ENCODE results near the gene PTPRN2. TPM values are rescaled to one million over a fixed set of nuclear protein-coding genes. Genes with fewer than 3 reads are reported as not detected.

Gene PTPRN2
- total RNA-seq: 0.77 and 1.7 TPM in 2 replicates

DNA sequence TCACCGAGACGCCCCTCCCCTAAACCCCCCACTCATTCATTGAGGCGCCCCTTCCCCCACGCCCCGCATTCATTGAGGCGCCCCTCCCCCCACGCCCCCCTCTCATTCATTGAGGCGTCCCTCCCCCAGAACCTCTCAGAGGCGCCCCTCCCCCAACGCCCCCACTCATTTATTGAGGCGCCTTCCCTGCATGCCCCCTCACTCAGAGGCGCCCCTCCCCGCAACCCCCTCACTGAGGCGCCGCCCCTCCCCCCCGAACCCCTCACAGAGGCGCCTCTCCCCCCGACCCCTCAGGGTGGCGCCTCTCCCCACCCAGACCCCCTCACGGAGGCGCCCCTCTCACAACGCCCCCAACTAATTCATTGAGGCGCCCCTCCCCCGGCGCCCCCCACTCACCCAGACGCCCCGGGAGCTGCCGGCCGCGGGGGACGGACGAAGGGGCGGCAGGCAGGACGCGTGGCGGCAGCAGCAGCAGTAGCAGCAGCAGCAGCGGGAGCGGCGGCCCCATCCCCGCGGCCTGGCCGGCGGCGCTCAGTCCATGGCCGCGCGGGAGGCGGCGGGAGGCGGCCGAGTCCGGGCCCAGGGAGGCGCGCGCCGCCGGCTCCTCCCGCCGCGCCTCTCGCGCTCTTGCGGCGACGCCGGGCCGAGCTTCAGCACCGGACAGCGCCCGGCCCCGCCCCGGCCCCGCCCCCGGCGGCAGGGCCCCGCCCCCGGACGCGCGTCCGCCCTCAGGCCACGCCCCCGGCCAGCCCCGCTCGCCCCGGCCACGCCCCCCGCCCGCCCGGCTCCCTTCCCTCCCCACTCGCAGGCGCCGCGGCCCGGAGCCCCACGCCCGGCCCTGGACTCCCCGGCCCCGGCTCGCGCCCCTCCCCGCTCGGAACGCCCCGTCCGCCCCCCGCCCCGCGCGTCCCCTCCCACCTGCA, at the start of gene PTPRN2:
Gene PTPRN2 (minus strand): TSS at position 662 of the 923 bp plus-strand sequence.

Other genes starting within 250 kb of the PTPRN2 start
- 10.4 and 35.9 TPM in 2 replicates for gene NCAPG2, start 117.0 kb upstream of the PTPRN2 start, total RNA-seq
- gene ESYT2, start 241.7 kb upstream of the PTPRN2 start, total RNA-seq: 88.0 and 152 TPM in 2 replicates